T-helper 1 cell treated with Interleukin-12 subunit alpha and Interleukin-12 subunit beta and Interleukin-4 antibody, amounts not matched to agents 30 ng/mL and 1 ng/mL, for 36 hours (primary cell): Measurements from ENCODE around the gene ZBTB5. TPM values are rescaled to one million over a fixed set of nuclear protein-coding genes. Genes with fewer than 3 reads are reported as not detected.
"Not testable (repeated sequence)": the region's sequence is repeated elsewhere in the genome, so short reads cannot be mapped to it uniquely, and the experiment has no call there.

Experiments used
- intact Hi-C: fragments of 100-400 bp; cut with micrococcal nuclease; formaldehyde crosslinking; loops from one replicate; pipeline ENCODE4 v1.15.1; 2024
- total RNA-seq: library from RNA; stranded (reverse); gene quantifications from 2 replicates; pipeline ENCODE4 v1.2.3, GENCODE V29; 2022

Gene ZBTB5, protein sequence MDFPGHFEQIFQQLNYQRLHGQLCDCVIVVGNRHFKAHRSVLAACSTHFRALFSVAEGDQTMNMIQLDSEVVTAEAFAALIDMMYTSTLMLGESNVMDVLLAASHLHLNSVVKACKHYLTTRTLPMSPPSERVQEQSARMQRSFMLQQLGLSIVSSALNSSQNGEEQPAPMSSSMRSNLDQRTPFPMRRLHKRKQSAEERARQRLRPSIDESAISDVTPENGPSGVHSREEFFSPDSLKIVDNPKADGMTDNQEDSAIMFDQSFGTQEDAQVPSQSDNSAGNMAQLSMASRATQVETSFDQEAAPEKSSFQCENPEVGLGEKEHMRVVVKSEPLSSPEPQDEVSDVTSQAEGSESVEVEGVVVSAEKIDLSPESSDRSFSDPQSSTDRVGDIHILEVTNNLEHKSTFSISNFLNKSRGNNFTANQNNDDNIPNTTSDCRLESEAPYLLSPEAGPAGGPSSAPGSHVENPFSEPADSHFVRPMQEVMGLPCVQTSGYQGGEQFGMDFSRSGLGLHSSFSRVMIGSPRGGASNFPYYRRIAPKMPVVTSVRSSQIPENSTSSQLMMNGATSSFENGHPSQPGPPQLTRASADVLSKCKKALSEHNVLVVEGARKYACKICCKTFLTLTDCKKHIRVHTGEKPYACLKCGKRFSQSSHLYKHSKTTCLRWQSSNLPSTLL
- 10.5 and 11.5 TPM in 2 replicates for total RNA-seq

DNA sequence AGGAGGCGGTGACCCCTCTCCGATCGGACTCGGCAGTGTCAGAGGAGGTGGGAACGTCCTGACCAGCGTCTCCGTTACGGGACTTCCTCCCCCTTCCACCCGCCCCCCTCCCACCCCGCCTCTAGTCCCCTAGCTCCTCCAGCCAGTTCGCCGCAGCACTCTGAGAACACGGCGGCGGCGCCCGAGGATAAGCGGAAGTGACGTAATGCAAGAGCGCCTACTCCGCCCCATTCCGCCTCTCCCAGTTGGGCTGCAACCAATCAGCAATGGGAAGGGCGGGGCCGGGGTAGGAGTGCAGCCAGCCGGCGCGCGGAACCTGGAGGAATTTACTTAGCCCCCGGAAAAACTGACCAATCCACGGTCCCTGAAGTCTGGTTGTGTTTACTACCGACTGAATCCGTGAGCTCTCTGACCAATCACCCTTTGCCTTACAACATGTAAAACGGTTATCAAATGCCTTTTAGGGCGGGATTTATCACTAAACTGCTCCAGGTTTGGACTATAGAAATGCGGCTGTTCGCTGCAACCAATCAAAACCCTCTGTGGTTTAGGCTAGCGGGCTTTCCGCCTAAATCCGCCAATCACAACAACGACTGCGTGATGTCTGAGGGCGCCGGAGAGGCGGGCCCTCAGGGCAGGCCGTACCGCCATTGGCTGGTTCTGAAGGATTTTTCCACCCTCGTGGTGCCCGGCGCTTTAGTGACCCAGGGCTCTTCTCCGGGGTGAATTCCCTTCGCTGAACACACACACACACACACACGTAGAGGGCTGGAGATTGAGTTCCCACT, at the start of gene ZBTB5:
Gene ZBTB5 (minus strand): TSS at position 202 of the 788 bp plus-strand sequence. CDS start 22,899 bp downstream, outside the sequence.
- intact Hi-C loops: loop anchor here (1.0 to 10.0 kb wide), 15 partner anchors 20 to 1064 kb away; partner anchors contain the start of genes DCAF10, EXOSC3, FBXO10 and GRHPR

DNA sequence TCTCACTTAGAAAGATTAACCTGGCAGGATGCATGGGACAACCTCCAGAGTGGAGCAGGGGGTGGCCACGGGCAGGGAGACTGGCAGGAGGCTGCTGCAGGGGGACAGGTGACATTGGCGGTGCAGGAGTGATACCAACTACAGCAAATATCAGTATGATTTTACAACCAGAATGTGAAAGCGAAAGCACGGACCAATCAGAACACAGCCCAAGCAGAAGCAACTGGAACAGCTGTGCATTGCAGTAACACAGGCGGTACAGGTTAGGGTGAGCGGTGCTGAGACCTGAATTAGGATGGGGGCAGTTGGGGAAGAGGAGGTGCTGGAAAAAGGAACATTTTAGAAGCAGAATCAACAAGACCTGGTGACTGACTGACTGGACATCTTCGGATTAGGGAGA, 49.7 kb upstream of the ZBTB5 start:
- intact Hi-C loops: no loop called here

DNA sequence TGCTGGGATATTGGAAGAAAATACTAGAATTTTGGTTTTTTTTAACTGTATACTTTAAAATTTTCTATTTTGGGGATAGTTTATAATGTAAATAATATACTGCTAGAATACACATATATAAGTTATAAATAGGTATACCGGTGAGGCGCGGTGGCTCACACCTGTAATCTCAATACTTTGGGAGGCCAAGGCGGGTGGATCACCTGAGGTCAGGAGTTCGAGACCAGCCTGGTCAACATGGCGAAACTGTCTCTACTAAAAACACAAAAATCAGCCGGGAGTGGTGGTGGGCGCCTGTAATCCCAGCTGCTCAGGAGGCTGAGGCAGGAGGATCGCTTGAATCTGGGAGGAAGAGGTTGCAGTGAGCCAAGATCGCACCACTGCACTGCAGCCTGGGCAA, 49.2 kb upstream of the ZBTB5 start:
- intact Hi-C loops: not testable (repeated sequence)

DNA sequence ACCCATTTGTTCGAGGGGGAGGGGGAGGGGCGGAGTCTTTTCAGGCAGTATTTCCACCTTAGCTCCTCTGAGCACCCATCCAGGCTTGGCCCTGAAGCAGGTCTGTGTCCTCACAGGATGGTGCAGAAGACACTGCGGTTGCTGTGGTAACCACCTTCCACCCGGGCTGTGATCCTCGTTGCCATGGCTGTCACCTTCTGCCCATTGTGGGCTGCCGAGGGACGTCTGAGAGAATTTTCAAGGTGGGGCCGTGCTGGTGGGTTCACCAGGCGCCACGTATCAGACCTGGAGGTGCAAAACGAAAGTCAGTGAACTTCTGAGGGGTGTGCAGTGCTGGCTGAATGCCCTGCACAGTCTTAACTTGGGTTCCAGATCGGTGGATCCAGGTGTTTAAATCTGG, 47.2 kb upstream of the ZBTB5 start:
- intact Hi-C loops: no loop called here

DNA sequence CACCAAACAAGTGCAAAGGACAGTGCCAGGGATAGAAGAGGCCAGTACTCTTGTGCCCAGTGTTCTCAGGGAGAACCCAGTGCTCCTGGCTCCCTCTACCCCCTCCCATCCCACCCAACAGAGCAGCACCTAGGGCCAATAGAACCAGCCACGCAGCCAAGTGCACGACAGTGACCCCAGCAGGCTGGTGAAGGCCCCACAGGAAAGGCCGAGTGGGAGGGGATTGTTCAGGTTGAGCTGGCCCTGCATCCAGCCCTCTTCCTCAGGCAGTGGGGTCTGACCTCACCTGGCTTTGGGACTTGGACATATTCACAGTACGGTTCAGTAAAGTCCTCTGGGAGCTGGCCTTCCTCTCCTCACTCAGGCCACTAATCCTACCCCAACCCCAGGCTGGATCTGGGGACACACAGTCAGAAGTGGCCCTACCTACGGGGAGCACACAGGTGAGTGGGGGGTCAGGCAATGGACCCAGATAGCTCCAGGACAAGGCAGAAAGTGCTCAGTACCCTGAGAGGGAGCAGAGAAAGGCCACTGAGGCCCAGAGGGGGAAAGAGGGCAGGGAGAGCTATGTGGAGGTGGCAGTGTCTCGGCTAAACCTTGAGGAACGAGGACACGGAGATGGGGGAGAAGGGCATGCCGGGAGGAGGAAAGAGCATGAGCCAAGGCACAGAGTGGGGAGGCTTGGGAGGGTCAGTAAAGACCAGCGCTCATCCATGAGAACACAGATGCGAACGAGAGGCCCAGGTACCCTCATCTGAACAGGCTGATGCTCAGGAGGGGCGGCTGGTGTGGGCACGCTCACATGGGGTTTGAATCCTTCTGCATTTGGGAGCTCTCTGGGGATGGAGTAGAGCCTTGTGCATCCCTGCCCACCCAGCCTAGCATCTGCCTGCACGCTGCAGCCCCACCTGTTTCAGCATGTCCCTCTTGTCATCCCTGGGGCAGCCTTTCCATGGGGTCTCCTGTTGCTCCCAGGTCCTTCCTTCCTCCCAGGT, 46.1 kb upstream of the ZBTB5 start:
- intact Hi-C loops: no loop called here

DNA sequence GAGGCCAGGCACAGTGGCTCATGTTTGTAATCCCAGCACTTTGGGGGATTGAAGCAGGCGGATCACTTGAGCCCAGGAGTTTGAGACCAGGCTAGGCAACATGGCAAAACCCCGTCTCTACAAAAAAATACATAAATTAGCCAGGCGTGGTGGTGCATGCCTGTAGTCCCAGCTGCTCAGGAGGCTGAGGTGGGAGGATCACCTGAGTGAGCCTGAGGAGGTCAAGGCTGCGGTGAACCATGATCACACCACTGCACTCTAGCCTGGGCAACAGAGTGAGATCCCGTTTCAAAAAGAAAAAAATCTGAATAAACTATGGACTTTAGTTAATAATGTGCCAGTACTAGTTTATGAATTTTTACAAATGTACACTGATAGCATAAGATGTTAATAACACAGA, 44.8 kb upstream of the ZBTB5 start:
- intact Hi-C loops: not testable (repeated sequence)

DNA sequence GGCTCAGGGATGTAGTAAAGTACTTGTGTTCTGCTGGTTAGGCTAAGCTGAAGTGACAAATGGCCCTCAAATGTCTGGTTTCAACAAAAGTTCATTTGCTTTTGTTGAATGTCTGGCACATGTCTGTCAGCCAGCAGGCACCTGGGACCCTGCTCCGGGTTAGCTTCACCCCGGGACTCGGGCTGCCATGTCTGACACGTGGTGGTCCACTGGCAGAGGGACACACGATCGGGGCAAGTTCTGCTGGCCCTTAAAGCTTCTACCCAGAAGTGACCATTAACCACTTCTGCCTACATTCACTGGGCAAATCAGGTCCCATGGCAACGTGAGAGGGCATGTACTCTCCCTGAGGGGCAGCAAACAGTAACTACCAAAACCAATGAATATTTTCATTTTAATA, 44.3 kb upstream of the ZBTB5 start:
- intact Hi-C loops: no loop called here

DNA sequence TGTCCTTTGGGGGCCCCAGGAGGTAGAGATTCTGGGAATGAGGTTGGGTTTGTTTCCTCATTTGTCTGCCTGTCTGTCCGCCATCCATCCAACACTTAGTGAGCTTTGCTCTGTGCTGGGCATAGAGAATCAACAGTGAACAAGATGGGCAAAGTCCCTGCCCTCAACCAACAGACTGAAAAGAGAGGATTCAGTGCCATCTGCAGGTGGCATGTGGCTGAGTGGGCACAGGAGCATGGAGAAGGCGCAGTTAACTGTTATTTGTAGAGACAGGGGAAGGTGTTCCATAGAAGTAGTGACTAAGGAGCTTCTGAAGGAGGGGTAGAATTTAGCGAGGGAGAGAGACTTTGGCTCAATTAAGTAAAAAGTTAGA, 43.6 kb upstream of the ZBTB5 start:
- intact Hi-C loops: no loop called here

DNA sequence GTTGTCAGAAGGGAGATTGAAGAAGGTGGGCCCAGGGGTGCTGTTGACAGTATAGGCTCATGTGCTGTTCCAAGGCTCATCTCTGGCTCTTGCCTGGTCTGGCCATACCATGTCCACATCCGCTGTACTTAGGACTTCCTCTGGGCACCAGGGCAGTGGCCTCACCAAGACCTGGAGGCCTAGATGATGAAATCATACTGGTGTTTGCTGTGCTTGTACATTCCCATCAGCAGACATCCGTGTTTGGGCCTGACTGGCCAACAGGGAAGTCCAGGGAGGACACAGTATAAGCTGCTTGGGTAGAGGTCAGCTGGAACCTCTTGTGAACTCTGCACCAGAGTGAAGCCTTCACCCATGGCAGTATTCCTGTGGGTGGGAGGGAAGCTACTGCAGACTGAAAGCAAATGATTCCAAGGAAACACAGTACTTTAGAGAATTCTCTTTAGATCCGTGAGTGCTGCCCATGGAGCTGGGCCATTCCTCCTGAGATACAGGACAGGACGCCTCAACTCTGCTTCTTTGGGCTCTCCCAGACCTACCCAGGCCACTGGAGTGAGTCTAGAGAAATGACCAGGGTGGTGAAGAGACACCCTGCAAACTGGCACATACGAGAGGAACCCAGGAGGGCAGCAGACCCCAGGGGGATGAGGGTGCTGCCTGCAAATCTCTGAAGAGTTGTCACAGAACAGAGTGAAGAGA, 43.0 kb upstream of the ZBTB5 start:
- intact Hi-C loops: no loop called here

DNA sequence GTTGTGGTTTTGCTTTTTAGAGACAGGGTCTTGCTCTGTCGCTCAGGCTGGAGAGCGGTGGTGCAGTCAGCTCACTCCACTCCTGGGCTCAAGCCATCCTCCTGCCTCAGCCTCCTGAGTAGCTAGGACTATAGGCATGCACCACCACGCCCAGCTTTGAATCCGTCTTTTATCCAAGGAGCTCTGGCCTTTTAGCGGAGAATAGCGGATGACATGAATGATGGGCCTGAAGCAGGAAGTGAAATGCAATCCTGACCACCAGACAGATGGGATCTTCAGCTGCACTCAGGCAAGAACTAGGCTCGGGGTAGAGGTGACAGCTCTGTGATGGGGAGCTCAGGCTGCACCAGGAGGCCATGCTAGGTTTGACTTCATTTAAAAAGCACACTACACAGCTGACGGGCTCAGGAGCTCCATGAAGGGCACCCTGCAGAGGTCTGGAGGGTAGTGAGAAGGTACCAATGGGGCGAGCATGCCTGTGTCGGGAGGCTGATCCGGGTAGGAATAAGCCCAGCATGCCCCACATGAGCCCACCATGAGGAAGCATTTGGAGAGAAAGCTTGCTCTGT, 42.4 kb upstream of the ZBTB5 start:
- intact Hi-C loops: no loop called here

DNA sequence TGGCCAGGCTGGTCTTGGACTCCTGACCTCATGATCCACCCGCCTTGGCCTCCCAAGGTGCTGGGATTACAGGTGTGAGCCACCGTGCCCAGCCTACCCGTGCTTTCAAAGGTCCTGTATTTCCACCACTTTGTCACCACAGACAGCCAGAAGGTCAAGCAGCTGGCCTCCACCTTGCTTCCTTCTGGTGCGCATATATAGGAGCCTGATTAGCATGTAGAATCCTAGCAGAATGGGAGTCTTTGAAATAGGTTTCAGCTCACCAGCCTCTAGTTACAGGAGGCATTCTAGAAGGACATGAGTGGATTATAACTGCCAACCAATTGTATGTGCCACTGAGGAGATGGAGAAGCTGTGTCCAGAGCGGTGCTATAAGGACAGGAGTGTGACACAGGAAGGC, 39.4 kb upstream of the ZBTB5 start:
- intact Hi-C loops: no loop called here

DNA sequence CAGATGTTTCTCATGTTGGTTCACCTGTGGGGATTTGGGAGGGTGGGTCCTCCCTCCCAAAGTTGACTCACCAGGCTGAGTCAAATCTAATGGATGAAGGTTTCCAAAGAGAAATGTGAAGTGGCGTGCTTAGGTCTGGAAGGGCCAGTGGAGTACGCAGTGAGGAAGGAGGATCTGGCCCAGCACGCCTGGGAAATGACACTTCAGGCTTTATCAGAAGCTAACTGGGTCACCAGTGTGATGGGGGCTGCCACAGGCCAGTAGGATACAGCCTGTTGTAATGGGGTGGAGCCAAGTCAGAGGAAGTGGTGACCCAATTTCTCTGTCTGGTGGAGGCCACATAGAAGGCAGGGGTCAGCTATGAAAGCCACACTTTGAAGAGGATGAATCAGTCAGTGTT, 38.5 kb upstream of the ZBTB5 start:
- intact Hi-C loops: no loop called here

DNA sequence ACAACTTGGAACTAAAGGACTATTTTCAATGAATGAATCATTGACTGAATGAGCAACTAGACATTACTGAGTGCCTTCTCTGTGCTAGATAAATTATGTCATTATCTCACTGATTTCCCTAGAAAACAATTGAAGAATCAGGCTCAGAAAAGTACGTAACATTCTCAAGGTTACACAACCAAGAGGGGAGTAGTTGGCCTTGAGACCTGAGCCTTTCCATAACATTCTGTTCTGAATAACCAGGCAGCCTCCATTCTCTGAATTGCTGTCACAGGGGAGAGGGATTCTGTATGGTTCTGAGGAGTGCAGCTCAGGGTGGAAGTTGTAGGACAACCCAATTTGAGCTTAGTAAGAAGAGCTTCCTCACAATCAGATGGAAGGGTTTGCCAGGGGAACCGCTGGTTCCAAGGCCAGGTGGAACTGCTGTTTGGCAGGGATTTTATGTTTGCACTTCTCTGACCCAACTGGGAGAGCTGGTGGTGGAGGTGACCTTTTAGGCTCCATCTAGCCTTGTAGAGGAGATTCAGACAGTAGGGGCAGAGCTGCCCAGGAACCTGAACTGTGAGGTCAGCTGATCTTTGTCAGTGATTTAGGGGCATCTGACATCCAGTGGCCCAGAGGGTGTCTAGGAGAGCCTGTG, 36.8 kb upstream of the ZBTB5 start:
- intact Hi-C loops: no loop called here

DNA sequence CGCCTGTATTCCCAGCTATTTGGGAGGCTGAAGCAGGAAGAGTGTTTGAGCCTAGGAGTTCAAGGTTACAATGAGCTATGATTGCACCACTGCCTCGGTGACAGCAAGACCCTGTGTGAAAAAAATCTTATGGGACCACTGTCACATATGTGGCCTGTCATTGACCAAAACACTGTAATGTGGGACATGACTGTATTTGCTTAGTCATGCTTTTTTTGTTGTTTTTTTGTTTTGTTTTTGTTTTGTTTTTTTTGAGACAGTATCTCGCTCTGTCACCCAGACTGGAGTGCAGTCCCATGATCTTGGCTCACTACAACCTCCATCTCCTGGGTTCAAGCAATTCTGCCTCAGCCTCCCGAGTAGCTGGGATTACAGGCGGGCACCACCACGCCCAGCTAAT, 34.0 kb upstream of the ZBTB5 start:
- intact Hi-C loops: no loop called here

DNA sequence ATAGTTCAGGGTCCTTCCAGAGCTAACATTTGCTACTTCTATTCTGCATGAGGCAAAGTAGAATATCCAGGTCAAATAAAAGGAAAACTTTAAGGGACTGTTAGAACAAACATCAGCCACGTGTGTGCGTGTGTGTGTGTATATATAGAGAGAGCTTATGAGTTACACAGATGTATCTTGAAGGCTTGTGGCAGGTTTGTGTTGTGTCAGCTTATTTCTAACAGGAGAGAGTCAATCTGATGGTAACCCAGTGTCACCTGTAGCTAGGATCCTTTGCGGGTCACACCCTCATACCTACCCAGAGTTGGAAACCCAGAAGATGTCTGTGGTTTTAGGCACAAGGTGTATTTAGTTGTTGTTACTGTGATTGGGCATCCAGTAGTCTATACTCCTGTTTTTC, 33.2 kb upstream of the ZBTB5 start:
- intact Hi-C loops: no loop called here

DNA sequence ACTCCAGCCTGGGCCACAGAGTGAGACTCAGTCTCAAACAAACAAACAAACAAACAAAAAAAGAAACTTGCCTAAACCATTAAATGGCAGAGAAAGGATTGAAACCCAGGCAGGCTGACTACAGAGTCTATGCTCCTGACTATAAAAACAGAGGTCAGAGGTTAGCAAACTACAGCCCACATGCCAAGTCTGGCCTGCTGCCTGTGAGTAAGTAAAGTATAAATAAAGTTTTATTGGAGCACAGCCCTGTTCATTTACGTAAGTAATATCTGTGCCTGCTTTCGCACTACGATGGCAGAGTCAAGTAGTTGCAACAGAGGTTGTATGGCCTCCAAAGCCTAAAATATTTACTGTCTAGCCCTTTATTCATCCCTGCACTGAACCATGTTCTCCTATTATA, 32.1 kb upstream of the ZBTB5 start:
- intact Hi-C loops: no loop called here

DNA sequence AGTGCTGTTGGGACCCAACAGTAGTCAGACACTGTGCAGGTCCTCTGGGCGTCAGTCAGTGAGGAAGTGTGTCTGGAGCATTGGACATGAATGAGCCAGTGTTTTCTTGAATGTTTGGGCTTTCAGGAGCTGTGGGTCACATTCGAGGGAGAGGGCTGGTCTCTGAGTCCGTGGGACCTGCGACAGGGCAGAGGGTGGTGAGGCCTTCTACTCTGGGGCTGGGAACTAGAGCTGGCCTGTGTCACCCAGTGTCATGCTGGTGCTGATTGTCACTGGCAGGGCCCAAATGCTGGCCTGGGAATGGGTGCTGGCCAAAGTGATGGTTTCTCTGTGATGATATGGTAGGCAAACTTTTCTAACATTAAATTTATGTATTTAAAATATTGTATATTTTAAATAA, 30.8 kb upstream of the ZBTB5 start:
- intact Hi-C loops: no loop called here

DNA sequence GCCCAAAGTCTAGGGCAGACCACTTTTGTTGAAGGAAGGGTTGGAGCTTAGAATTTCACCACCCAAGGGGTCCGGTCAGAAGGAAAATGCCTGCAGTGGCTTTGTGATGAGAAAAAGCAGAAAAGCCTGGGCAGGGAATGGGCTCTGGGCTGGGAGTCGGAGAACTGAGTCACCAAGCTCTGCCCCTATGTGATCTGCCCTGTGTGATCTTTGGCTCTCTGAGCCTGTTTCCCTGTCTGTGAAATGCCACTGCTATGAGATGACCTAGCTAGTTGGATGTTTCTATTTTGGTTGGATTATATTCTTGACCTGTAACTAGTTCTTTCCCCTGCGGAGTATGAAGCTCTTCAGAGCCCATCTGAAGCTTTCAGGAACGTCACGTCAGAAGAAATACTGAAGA, 30.3 kb upstream of the ZBTB5 start:
- intact Hi-C loops: no loop called here

DNA sequence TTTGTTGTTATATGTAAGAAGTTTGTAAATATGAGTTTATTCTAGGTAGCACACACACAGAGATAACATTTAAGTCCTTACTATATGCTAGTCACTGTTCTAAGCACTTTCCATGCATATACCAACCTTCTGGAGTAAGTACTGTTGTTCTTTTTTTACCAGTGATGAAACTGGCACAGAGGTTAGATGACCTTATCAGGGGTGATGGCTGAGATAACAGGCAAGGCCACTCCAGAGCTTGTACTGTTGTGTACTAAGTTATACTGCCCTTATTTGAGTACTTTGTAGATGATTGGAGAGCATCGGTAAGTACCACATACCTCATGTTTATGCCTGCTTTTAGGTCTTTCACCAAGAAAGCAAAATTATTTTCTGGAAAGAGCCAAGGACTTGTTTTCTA, 26.7 kb upstream of the ZBTB5 start:
- intact Hi-C loops: no loop called here
